Choroid plexus epithelial cell (primary cell): ENCODE results near the gene CHMP6.

Experiments used
- DNase-seq: peaks from one replicate; pipeline ENCODE4 v3.0.0-alpha.2; 2010; ENCODE audit warnings: low read depth
- H3K4me3 ChIP-seq: 2 replicates; pipeline ENCODE4 v1.5.1; 2011; ENCODE audit warnings: low read depth, mild to moderate bottlenecking, control low read depth, low read length, moderate library complexity
- CTCF ChIP-seq: conservative IDR thresholded peaks from 2 replicates; pipeline ENCODE4 v1.5.1; 2011; ENCODE audit warnings: low read depth, mild to moderate bottlenecking, control low read depth, inconsistent platforms, low read length, moderate library complexity

Gene CHMP6

GRCh38 chr17:80991645-80992076, at the start of gene CHMP6:
CHMP6 (plus strand) TSS chr17:80991841; CDS start chr17:80991919, 78 bp downstream.
- peak; percentile 72 for DNase-seq
- TF ChIP-seq CTCF: peak; percentile 12
- peak within 1 kb of the TSS; percentile 71 for H3K4me3 ChIP-seq

GRCh38 chr17:80942423-80943345, 49.0 kb upstream of the CHMP6 start:
- DNase-seq: peak; percentile 86
- TF ChIP-seq CTCF: peak; percentile 35
- no peak overlapping the region for H3K4me3 ChIP-seq

DNA sequence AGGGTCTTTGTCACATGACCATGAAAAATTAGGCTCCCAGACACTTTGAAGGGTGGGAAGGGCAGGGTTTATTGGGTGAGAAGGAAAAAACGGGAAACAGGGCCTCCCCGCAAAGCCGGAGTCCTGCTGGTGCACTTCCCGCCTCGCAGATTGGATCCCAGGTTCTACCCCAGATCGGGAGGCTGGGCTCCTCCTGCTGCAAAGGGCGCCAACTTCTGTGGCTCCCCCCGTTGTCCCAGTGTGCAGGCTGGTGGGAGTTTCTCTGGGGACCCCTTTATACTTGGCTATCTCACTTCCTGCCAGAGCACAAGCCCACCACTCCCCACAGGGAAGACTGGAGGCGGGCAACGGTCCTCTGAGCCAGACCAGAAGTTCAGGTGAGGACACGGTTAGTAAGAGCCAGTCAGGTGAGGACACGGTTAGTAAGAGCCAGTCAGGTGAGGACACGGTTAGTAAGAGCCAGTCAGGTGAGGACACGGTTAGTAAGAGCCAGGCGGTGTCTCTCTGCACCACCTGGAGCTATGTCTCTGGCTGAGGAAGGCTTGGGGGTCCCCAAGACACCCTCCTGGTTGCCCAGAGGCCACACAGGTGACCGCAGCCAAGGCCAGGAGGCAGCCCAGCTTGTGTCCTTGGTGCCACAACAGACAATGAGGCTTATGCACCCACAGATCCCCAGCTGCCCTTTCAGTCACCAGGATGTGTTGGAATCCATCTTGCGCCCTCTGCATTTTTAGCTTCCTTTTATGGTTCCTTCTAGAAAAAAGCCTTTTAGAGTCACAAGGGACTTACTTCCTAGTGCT, 48.1 kb upstream of the CHMP6 start:
- TF ChIP-seq CTCF: no peak

GRCh38 chr17:80944326-80944725, 47.3 kb upstream of the CHMP6 start:
- no peak for DNase-seq
- H3K4me3 ChIP-seq: no peak overlapping the region
- no peak for TF ChIP-seq CTCF

More for the DNA sequence above, 48.1 kb upstream of the CHMP6 start:
- no peak for DNase-seq
- H3K4me3 ChIP-seq: no peak overlapping the region

DNA sequence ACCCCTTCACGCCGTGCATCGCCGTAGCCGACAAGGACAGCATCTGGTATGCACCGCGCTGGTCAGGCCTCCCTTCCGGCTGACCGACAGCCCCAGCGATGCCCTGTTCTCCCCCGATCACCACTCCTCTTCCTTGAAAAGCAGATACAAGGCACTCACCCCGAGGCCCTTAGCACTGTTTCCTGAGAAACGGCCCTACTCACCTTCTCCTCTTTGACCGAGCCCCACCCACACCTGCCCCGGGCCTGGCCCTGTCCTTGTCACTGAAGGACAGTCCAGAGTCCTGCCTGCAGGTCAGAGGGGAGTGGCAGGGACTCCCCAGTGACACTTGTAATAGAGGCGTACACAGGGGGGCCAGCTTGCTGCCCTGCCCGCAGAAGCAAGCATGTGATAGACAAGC, 45.9 kb upstream of the CHMP6 start:
- no peak for DNase-seq
- H3K4me3 ChIP-seq: no peak overlapping the region
- no peak for TF ChIP-seq CTCF

DNA sequence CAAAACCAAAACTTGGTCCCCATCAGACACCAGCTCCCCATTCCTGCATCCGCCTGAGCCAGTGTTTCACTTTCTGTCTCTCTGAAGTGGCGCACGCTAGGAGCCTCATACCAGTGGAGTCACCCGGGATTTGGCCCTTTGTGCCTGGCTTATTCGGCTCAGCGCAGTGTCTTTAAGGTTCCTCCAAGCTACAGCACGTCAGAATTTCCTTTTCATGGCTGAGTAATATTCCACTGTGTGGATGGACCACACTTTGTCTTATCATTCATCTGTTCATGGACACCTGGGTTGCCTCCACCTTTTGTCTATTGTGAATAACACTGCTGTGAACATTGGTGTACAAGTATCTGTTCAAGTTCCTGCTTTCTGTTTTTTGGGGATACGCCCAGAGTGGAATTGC, 45.2 kb upstream of the CHMP6 start:
- no peak overlapping the region for H3K4me3 ChIP-seq
- no peak for DNase-seq
- no peak for TF ChIP-seq CTCF
